IMR-90 (cell line): Measurements from ENCODE around the gene GNAT3. TPM values are rescaled to one million over a fixed set of nuclear protein-coding genes. Genes with fewer than 3 reads are reported as not detected.
A peak's percentile ranks its signal among the peaks of the same experiment; 100 is the strongest.

Experiments
- ATAC-seq: fragments of 200-7000 bp; cut with Tn5 transposase; 2 replicates; pipeline ENCODE4 v1.9.1; 2020; ENCODE audit warnings: low read depth, mild to moderate bottlenecking, moderate library complexity
- BruUV-seq: library from RNA; stranded (reverse); fragments of 400-500 nt; replicated peaks from 2 replicates; lab custom pipeline; 2021; lab: Mats Ljungman, UMichigan
- CTCF ChIA-PET: fragments of 300-600 bp; formaldehyde crosslinking; extraction: SDS; loops from one replicate; lab custom pipeline; 2021; ENCODE audit warnings: antibody characterized with exemption; lab: Yijun Ruan, JAX
- POLR2A ChIA-PET: fragments of 300-600 bp; sonication (Branson Sonifier 250); formaldehyde crosslinking; loops from one replicate; lab custom pipeline; 2022; ENCODE audit warnings: antibody characterized with exemption; ENCODE audit not compliant: unreplicated experiment; lab: Charles Lee
- DNase-seq: peaks from one replicate; pipeline ENCODE4 v3.0.0; 2013
- H2AFZ ChIP-seq: replicated peaks from 2 replicates; pipeline ENCODE3; 2013; ENCODE audit warnings: low read length, mild to moderate bottlenecking; ENCODE audit not compliant: poor library complexity
- H2AK5ac ChIP-seq: 2 replicates; pipeline ENCODE4 v1.6.1; 2013; ENCODE audit warnings: low read depth, low read length, inconsistent platforms
- H2AK9ac ChIP-seq: replicated peaks from 2 replicates; pipeline ENCODE3; 2013; ENCODE audit warnings: mild to moderate bottlenecking, low read depth, low read length, moderate library complexity; ENCODE audit not compliant: poor library complexity
- H2BK120ac ChIP-seq: 2 replicates; pipeline ENCODE4 v1.6.1; 2013; ENCODE audit warnings: low read depth, low read length, inconsistent platforms
- H2BK15ac ChIP-seq: 3 replicates; pipeline ENCODE4 v1.6.1; 2013; ENCODE audit warnings: low read depth, low read length, inconsistent platforms
- H2BK20ac ChIP-seq: 2 replicates; pipeline ENCODE4 v1.6.1; 2013; ENCODE audit warnings: low read depth, mild to moderate bottlenecking, inconsistent platforms, low read length, moderate library complexity
- H2BK5ac ChIP-seq: 2 replicates; pipeline ENCODE4 v1.6.1; 2013; ENCODE audit warnings: mild to moderate bottlenecking, low read depth, low read length, inconsistent platforms; ENCODE audit not compliant: poor library complexity, severe bottlenecking
- H3K14ac ChIP-seq: replicated peaks from 2 replicates; pipeline ENCODE4 v1.6.1; 2013; ENCODE audit warnings: low read depth, low read length, inconsistent platforms
- H3K18ac ChIP-seq: 2 replicates; pipeline ENCODE4 v1.6.1; 2013; ENCODE audit warnings: low read depth, low read length, control low read depth
- H3K23ac ChIP-seq: 2 replicates; pipeline ENCODE4 v1.6.1; 2013; ENCODE audit warnings: low read depth, low read length, inconsistent platforms
- H3K27ac ChIP-seq: 2 replicates; pipeline ENCODE4 v1.5.1; 2013; ENCODE audit warnings: mild to moderate bottlenecking, control low read depth, low read length; ENCODE audit not compliant: insufficient read depth
- H3K27me3 ChIP-seq: 2 replicates; pipeline ENCODE4 v1.6.1; 2013; ENCODE audit warnings: low read length; ENCODE audit not compliant: control insufficient read depth, insufficient read depth
- H3K36me3 ChIP-seq: 2 replicates; pipeline ENCODE4 v1.6.1; 2013; ENCODE audit warnings: low read length, mixed read lengths; ENCODE audit not compliant: control insufficient read depth, insufficient read depth
- H3K4ac ChIP-seq: 2 replicates; pipeline ENCODE4 v1.6.1; 2013; ENCODE audit warnings: low read depth, low read length, inconsistent platforms
- H3K4me1 ChIP-seq: 2 replicates; pipeline ENCODE4 v1.6.1; 2013; ENCODE audit warnings: low read length, mixed read lengths; ENCODE audit not compliant: control insufficient read depth, insufficient read depth
- H3K4me2 ChIP-seq: 2 replicates; pipeline ENCODE4 v1.6.1; 2013; ENCODE audit warnings: low read depth, mild to moderate bottlenecking, control low read depth, low read length, moderate library complexity
- H3K4me3 ChIP-seq: 2 replicates; pipeline ENCODE4 v1.5.1; 2013; ENCODE audit warnings: low read depth, mild to moderate bottlenecking, control low read depth, low read length, moderate library complexity; ENCODE audit not compliant: insufficient read depth
- H3K56ac ChIP-seq: 2 replicates; pipeline ENCODE4 v1.6.1; 2013; ENCODE audit warnings: low read length, inconsistent platforms; ENCODE audit not compliant: insufficient read depth; ENCODE audit errors: extremely low read depth
- H3K79me1 ChIP-seq, 2 experiments: 2 replicates each; pipeline ENCODE4 v1.6.1; 2013; ENCODE audit warnings: low read length in 2 of 2, inconsistent platforms in 1 of 2, low read depth in 1 of 2
- H3K9ac ChIP-seq: 2 replicates; pipeline ENCODE4 v1.6.1; 2013; ENCODE audit warnings: low read depth, low read length, control low read depth
- H3K9me1 ChIP-seq: 2 replicates; pipeline ENCODE4 v1.6.1; 2013; ENCODE audit warnings: low read length, inconsistent platforms; ENCODE audit not compliant: insufficient read depth
- H3K9me3 ChIP-seq: 2 replicates; pipeline ENCODE4 v1.6.1; 2013; ENCODE audit warnings: low read length; ENCODE audit not compliant: control insufficient read depth, insufficient read depth
- H4K20me1 ChIP-seq: 2 replicates; pipeline ENCODE4 v1.6.1; 2013; ENCODE audit warnings: low read length, inconsistent platforms; ENCODE audit not compliant: insufficient read depth
- H4K5ac ChIP-seq: 2 replicates; pipeline ENCODE4 v1.6.1; 2013; ENCODE audit warnings: mild to moderate bottlenecking, low read depth, low read length, control low read depth
- H4K8ac ChIP-seq, 2 experiments: 2 replicates each; pipeline ENCODE4 v1.6.1; 2013; ENCODE audit warnings: low read depth in 2 of 2, low read length in 2 of 2, control low read depth in 1 of 2, inconsistent platforms in 1 of 2
- H4K91ac ChIP-seq: 2 replicates; pipeline ENCODE4 v1.6.1; 2013; ENCODE audit warnings: low read depth, low read length, inconsistent platforms; ENCODE audit not compliant: insufficient read depth
- BHLHE40 ChIP-seq: fragments of 150-350 bp; IDR thresholded peaks from 2 replicates; pipeline ENCODE4 v1.6.1; 2016; ENCODE audit warnings: mild to moderate bottlenecking, low read depth, low read length
- CEBPB ChIP-seq: IDR thresholded peaks from 2 replicates; pipeline ENCODE4 v1.6.1; 2012; ENCODE audit warnings: low read depth, low read length, improper control_type of control experiment
- FOS ChIP-seq: fragments of 150-350 bp; IDR thresholded peaks from 2 replicates; pipeline ENCODE4 v1.6.1; 2016; ENCODE audit warnings: low read depth, low read length
- MAFK ChIP-seq: IDR thresholded peaks from 2 replicates; pipeline ENCODE4 v1.6.1; 2012; ENCODE audit warnings: low read depth, low read length, improper control_type of control experiment
- RCOR1 ChIP-seq: IDR thresholded peaks from 2 replicates; pipeline ENCODE4 v1.6.1; 2012; ENCODE audit warnings: mild to moderate bottlenecking, low read length, improper control_type of control experiment; ENCODE audit not compliant: insufficient replicate concordance
- WGBS, 2 experiments: methylation state at CpG; one replicate each; pipeline versions ENCODE4 v1.1.5 to v1.1.7; 2013; ENCODE audit warnings: missing lambda C conversion rate in 2 of 2; ENCODE audit not compliant: insufficient read length in 1 of 2; ENCODE audit errors: extremely low coverage in 2 of 2; 5-methylcytosine and 5-hydroxymethylcytosine counted together
- dilution Hi-C: fragments of 300-500 bp; cut with HindIII; formaldehyde crosslinking; loops from one replicate; pipeline ENCODE4 v1.14.3; 2018; ENCODE audit warnings: low sequenced_read_pairs; ENCODE audit not compliant: unreplicated experiment
- in situ Hi-C: fragments of 300-500 bp; cut with MboI; formaldehyde crosslinking; loops from 3 replicates; pipeline ENCODE4 v1.14.3; 2019; ENCODE audit warnings: low sequenced_read_pairs, inconsistent platforms, mixed read lengths
- intact Hi-C: fragments of 100-400 bp; cut with micrococcal nuclease; formaldehyde crosslinking; loops from 2 replicates; pipeline ENCODE4 v1.10.0; 2022
- polyA plus RNA-seq, 3 experiments: library from polyadenylated mRNA; depleted of rRNA; stranded (reverse); fragments of >200 nt; gene quantifications; 2 replicates each; pipeline ENCODE4 v1.2.3, GENCODE V29; 2012; ENCODE audit warnings: low replicate concordance in 1 of 3
- total RNA-seq: library from RNA; depleted of rRNA; stranded (reverse); fragments of >200 nt; gene quantifications from 2 replicates; pipeline ENCODE4 v1.2.3, GENCODE V29; 2012

GNAT3 gene
- total and polyA plus RNA-seq, 2 of the 4 experiments (the other 2 are of a cell fraction) = not detected

DNA sequence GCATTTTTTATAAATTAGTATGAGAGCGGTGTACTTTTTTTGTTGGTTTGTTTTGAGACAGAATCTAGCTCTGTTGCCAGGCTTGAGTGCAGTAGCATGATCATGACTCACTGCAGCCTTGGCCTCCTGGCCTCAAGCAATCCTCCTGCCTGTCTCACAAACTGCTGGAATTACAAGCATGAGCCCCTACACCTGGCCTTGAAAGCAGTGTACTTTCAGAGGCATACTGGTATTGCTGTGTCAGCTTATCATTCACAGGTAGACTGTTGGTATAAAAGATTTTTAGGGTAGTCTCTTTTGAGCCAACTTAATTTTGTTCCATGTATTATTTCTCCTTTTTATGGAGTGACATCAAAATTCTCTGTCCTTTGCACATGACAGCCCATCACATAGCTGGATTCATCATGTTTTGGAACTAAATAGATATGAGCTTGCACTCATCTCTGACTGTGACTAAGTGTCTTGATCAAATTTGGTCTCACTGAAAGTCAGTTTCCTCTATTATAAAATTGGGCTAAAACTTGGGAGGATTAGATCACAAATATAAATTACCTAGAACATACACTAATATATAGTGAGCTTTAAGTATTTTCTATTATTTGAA, 12.4 kb downstream of the GNAT3 start:
- Histone ChIP-seq H2BK5ac (peak overlapping the region; percentile 92), H3K18ac (no peak overlapping the region), H2BK15ac (0 out of 3 replicates have a peak overlapping the region, but pooled peaks have one; percentile 5), H3K9ac (no peak overlapping the region), H3K9me3 (no peaks in the 10 kb centered on the region), H2AFZ (no peak overlapping the region), H4K8ac (peak overlapping the region in 1 of 2 experiments; percentile 52; a peak in 1 of 4 replicates), H3K79me1 (no peaks in the 10 kb centered on the region), H2AK5ac (no peak overlapping the region), H3K4me2 (no peak overlapping the region; the same call in 1 of the 2 replicates), H2AK9ac (no peak overlapping the region), H4K5ac (no peak overlapping the region), H2BK120ac (peak overlapping the region; percentile 76; the same call in 1 of the 2 replicates), H3K56ac (no peak overlapping the region), H3K36me3 (no peaks in the 10 kb centered on the region), H3K9me1 (no peaks in the 10 kb centered on the region), H3K4me1 (peaks cover 2% of the 10 kb centered on the region; the same call in 1 of the 2 replicates), H3K4me3 (no peak overlapping the region), H3K23ac (no peak overlapping the region), H2BK20ac (peak overlapping the region; percentile 87; the same call in 1 of the 2 replicates), H3K14ac (no peak overlapping the region), H3K27ac (no peak overlapping the region), H3K4ac (peak overlapping the region; percentile 49; the same call in 1 of the 2 replicates), H4K20me1 (no peaks in the 10 kb centered on the region), H3K27me3 (no peaks in the 10 kb centered on the region), H4K91ac (no peak overlapping the region)
- intact Hi-C loops = loop anchor here (2.0 to 10.0 kb wide), 2 partner anchors 49 to 65 kb away; no protein-coding TSS in a partner anchor
- WGBS, 2 experiments = no CpG with 5 or more reads among the region's 1 CpG
- dilution Hi-C loops = no loop called here
- ChIA-PET CTCF (interaction anchor here (0.6 kb wide), 1 partner anchor 215 kb away, joined by 3 read pairs; no protein-coding TSS in a partner anchor), POLR2A (no interaction called here)
- TF ChIP-seq RCOR1 (peak; percentile 58), BHLHE40 (peak; percentile 50; the same call in 1 of the 2 replicates), FOS (peak; percentile 76), CEBPB (no peak), MAFK (peak; percentile 91)
- no TSS peak for BruUV-seq
- ATAC-seq (peak; percentile 98), DNase-seq (peak; percentile 95)
- in situ Hi-C loops = no loop called here
